Embryonic facial prominence (tissue), 1 donor: ENCODE measurements around the gene PPP1R12A.
"Not testable (repeated sequence)": the region's sequence is repeated elsewhere in the genome, so short reads cannot be mapped to it uniquely, and the experiment has no call there.

Source experiments
- DNase-seq: peaks from one replicate; pipeline ENCODE4 v3.0.0-alpha.2; 2016; ENCODE audit errors: extremely low spot score

The PPP1R12A gene

DNA sequence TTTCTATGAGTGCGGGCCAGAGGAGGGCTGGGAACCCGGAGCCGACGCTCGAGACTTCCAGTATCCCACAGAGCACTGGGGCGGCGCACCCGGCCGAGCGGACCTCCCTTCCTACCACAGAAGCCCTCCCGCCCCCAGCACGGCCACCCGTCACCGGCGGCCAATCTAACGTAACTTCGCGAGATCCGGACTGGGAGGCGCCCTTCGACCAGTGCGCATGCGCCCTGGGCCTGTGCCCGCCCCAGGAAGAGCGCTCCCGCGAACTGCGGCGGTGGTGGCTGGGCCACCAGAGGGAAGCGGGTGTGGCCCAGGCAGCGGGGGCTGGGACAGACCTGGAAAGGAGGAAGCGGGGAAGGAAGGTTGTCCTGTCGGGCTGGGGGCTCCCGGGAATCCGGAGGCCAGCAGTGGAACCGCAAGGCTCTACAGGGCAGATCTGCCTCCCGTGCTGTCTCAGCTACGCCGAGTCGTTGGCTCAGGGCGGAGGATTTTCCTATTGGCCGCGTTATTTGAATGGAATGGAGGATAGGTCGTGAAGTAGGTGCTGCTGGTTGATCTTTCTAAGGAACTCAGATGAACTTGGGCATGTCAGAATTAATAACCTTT, at the start of gene PPP1R12A:
TSS of gene PPP1R12A (minus strand) at position 77 of the 603 bp plus-strand sequence. CDS start 166 bp downstream, outside the sequence.
- DNase-seq = peak; percentile 93

DNA sequence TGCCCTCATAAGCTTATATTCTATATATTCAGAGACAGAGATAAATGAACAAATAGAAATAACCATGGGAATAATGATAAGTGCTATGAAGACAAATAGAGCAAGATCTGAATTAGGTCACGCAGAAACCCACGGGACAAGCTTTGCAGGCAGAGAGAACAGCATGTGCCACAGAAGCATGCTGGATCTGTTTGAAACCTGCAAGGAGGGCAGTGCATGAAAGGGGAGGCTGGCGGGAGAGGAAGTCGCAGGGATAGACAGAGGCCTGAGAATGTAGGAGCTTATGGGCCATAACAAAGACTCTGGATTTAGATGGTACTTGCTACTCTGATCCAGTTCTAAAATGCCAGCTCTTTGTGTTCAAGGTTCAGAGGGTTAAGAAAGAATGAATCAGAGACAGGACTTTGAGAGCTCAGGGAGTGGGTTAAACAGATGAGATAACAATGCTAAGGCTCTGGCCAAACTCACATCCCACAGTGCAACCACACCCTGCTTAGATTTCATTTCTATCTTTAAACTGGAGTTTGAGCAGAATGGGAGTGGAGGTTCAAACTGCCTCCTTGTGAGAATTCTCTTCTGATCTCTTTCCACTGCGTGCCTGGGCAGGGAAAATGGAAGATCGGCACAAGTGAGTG, 49.2 kb upstream of the PPP1R12A start:
- no peak for DNase-seq

- no peak for DNase-seq
Observed at GRCh38 chr12:79983492-79983891, 48.6 kb upstream of the PPP1R12A start.

DNA sequence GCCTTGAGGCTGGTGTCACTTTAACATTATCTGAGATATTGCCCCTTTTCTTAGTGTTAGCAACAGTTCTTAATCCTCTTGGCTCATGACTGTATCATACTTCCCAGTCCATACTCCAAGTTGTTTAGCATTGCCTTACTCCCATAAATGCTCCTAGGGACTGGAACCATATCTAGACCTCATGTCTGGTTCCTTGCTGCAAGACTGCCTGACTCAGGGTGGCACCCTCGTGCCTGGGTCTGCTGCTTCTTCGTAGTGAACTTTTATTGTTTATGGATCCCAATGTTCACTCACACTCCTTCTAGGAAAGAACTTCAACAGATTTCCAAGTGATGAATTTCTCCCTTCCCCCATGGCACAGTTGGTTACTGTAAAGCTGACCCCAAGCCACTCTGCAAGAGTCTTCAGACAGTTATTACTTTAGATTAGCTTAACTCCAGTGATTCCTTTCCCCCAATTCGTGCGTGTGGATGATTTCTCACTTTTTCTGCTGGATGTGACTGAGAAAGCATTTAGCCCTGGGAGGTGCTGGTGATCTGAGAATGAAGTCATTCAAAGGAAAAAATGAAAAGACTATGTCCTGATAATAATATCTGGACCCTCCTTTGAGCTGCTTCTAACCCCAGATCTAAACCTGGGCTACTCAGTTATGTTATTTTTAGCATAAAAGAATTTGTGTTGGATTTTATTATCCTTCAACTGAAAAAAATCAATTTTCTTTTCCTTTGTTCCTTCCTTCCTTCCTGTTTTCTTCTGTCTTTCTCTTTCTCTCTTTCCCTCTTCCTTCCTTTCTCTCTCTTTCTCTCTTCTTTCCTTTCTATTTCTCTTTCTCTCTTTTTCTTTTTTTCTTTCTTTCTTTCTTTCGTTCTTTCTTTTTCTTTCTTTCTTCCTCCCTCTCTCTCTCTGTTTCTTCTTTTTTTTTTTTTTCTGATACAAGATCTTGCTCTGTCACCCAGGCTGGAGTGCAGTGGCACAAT, 47.5 kb upstream of the PPP1R12A start:
- DNase-seq = no peak

GRCh38 chr12:79978692-79979091, 43.8 kb upstream of the PPP1R12A start:
- DNase-seq = no peak

DNA sequence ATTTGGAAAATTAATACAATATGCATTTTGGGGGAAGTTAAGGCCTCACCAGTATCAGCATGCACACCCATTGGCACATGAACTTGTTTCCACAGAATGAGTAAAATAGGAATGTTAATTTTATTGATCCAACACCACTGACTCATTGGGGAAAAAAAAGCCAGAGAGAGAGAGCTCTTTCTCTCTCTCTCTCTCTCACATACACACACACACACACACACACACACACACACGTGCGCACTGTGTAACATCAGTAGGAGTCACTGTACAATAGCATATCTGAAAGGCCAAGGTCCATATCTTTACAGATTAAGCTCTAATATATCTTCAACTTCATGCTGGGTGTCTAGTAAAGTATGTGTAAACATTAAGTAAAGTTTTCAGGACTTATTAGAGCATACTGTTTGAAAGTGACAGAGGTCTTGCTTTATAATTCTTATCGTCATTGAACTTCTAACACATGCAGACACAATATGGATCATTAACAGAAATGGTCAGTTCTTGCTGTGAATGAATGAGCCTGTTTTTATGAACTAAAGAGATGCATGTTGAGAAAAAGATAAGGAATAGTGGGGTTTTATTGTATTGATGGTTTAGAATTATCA, 43.1 kb upstream of the PPP1R12A start:
- DNase-seq = not testable (repeated sequence)

- no peak for DNase-seq
Observed at GRCh38 chr12:79975143-79975542, 40.2 kb upstream of the PPP1R12A start.

GRCh38 chr12:79973801-79974200, 38.9 kb upstream of the PPP1R12A start:
- DNase-seq = no peak

DNA sequence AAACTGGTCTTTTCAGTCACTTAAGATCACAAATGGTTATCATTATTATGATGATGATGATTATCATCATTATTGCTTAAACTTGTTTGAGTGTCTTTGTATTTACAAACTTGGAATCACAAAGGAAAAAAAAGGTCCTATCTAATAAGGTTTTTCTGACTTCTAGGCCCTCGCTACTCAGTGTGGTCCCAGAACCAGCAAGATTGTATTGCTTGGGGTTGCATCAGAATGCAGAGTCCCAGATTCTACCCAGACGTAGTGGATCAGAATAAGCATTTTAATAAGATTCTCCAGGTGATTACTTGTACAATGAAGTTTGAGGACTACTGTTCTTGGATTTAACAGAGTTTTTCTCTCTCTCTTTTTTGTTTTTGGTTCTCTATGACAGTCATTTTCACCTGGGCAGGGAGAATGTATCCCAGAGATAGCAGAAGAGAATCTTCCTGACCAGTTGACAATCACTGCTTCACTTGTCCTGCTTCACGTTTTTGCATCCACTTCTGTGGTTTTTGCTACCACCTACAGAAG, 29.3 kb upstream of the PPP1R12A start:
- DNase-seq = no peak

- no peak for DNase-seq
Observed at GRCh38 chr12:79961411-79961810, 26.5 kb upstream of the PPP1R12A start.

DNA sequence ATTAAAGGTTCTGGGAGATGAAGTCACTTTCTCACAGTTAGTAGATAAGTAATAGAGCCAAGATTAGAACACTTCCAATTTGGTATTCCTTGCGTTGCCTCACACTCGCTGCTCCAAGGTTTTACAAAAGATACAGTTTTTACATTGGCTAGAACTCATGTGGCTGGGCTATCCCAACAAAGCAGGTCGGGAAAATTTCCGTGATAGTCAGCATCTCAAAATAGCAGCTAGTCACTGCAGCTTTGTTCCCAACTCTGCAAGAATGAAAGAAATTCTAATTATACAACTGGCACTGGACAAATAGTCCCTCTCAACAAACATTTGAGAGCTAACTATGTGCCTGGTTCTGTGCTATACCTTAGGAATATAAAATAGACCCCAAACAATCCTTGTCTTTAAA, 24.6 kb upstream of the PPP1R12A start:
- no peak for DNase-seq

- DNase-seq = no peak
Observed at GRCh38 chr12:79956896-79957295, 22.0 kb upstream of the PPP1R12A start.

- no peak for DNase-seq
Observed at GRCh38 chr12:79955561-79955960, 20.7 kb upstream of the PPP1R12A start.

DNA sequence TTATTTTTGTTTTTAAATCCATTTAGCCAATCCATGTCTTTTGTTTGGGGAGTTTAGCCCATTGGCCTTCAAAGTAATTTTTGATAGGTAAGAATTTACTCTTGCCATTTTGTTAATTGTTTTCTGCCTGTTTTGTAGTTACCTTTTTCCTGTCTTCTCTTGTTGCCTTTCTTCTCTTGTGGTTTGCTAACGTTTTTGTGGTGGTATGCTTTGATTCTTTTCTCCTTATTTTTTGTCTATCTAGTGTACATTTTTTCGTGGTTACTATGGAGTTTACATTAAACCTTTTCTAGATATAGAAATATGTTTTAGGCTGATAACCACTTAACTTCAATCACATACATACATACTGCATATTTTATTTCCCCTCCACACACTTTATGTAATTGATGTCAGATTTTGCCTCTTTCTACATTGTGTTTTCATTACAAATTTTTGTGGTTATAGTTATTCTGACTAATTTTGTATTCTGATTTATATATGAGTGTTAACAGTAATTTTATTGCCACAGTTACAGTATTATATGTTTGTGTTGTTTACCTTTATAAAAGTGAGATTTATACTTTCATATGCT, 19.2 kb upstream of the PPP1R12A start:
- DNase-seq = no peak

GRCh38 chr12:79949098-79949497, 14.2 kb upstream of the PPP1R12A start:
- no peak for DNase-seq

- no peak for DNase-seq
Observed at GRCh38 chr12:79945433-79945832, 10.5 kb upstream of the PPP1R12A start.

- DNase-seq = no peak
Observed at GRCh38 chr12:79944565-79944964, 9.7 kb upstream of the PPP1R12A start.

DNA sequence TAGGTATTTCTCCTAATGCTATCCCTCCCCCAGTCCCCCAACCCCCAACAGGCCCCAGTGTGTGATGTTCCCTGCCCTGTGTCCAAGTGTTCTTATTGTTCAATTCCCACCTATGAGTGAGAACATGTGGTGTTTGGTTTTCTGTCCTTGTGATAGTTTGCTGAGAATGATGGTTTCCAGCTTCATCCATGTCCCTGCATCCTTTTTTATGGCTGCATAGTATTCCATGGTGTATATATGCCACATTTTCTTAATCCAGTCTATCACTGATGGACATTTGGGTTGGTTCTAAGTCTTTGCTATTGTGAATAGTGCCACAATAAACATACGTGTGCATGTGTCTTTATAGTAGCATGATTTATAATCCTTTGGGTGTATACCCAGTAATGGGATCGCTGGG, 7.9 kb upstream of the PPP1R12A start:
- not testable (repeated sequence) for DNase-seq

DNA sequence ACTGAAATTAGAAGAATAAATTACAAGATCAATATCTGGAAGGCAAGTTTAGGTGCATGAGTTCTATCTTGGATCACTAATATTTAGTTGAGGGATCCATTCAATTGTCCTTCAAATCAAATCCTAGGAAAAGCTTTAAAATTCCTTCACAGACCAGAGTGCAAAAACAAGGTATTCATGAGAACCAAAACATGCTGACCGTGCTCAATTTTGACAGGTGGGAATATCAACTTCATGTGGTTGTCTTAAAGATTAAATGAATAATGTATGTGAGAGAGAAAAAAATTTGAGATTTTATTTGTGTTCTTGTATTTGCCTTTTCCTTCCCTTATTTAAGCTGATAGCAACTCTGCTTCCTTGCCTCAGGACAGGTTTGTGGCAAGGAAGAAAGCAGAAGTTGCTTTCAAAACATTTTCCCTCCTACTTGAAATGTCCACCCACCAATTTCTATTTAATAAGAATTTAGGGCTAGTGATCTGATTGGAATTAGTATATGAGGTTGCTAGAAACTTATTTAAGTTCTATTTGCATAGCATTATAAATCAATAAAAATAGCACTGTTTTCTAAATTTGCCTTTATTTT, 4.9 kb upstream of the PPP1R12A start:
- no peak for DNase-seq

- DNase-seq = no peak
Observed at GRCh38 chr12:79938843-79939242, 3.9 kb upstream of the PPP1R12A start.

GRCh38 chr12:79936670-79937069, 1.8 kb upstream of the PPP1R12A start:
- DNase-seq = no peak
